Liver (tissue), 9 donors: ENCODE data around the gene KAZALD1. TPM values are rescaled to one million over a fixed set of nuclear protein-coding genes. Genes with fewer than 3 reads are reported as not detected.

Source experiments
- DNase-seq: peaks from one replicate; pipeline ENCODE4 v3.0.0-alpha.2; 2017; ENCODE audit warnings: low spot score
- H3K27ac ChIP-seq, 2 donors: one replicate each; pipeline ENCODE4 v1.7.0; 2013; ENCODE audit warnings: inconsistent platforms in 2 of 2, low read length in 2 of 2, control low read depth in 1 of 2, low read depth in 1 of 2, mild to moderate bottlenecking in 1 of 2
- H3K27me3 ChIP-seq, 4 donors: one replicate each; pipeline versions ENCODE4 v1.6.1 to v1.7.0; 2013; ENCODE audit warnings: low read length in 3 of 4, inconsistent platforms in 1 of 4, mild to moderate bottlenecking in 1 of 4, moderate library complexity in 1 of 4; ENCODE audit not compliant: control insufficient read depth in 4 of 4, insufficient read depth in 4 of 4
- H3K36me3 ChIP-seq, 4 donors: one replicate each; pipeline versions ENCODE4 v1.6.1 to v1.7.0; 2013; ENCODE audit warnings: low read length in 3 of 4, mild to moderate bottlenecking in 3 of 4, low read depth in 1 of 4, moderate library complexity in 1 of 4; ENCODE audit not compliant: control insufficient read depth in 4 of 4, insufficient read depth in 3 of 4
- H3K4me1 ChIP-seq, 4 donors: one replicate each; pipeline versions ENCODE4 v1.6.1 to v1.7.0; 2013; ENCODE audit warnings: low read length in 3 of 4, mild to moderate bottlenecking in 3 of 4, moderate library complexity in 1 of 4; ENCODE audit not compliant: control insufficient read depth in 4 of 4, insufficient read depth in 4 of 4
- H3K4me3 ChIP-seq, 3 donors: one replicate each; pipeline versions ENCODE4 v1.6.1 to v1.7.0; 2013; ENCODE audit warnings: low read length in 3 of 3, control low read depth in 1 of 3, low read depth in 1 of 3, mild to moderate bottlenecking in 1 of 3
- H3K9ac ChIP-seq, 2 donors: one replicate each; pipeline ENCODE4 v1.7.0; 2013; ENCODE audit warnings: low read length in 2 of 2, mild to moderate bottlenecking in 2 of 2, moderate library complexity in 2 of 2, control low read depth in 1 of 2, low read depth in 1 of 2
- H3K9me3 ChIP-seq, 4 donors: one replicate each; pipeline versions ENCODE4 v1.6.1 to v1.7.0; 2013; ENCODE audit warnings: low read length in 3 of 4; ENCODE audit not compliant: control insufficient read depth in 4 of 4
- ATF3 ChIP-seq: IDR thresholded peaks from 2 replicates; pipeline ENCODE4 v1.6.1; 2016; ENCODE audit warnings: antibody characterized with exemption
- CTCF ChIP-seq: fragments of 150-350 bp; IDR thresholded peaks from 2 replicates; pipeline ENCODE4 v1.5.1; 2017; ENCODE audit warnings: improper control_type of control experiment, low read depth, low read length; ENCODE audit not compliant: missing input control
- EGR1 ChIP-seq, 2 donors: IDR thresholded peaks; 2 replicates each; pipeline ENCODE4 v1.6.1; 2016 to 2018; ENCODE audit warnings: antibody characterized with exemption in 2 of 2, low read depth in 2 of 2
- FOXA1 ChIP-seq: IDR thresholded peaks from 2 replicates; pipeline ENCODE4 v1.6.1; 2016; ENCODE audit warnings: antibody characterized with exemption
- FOXA2 ChIP-seq: IDR thresholded peaks from 2 replicates; pipeline ENCODE4 v1.6.1; 2016; ENCODE audit warnings: antibody characterized with exemption
- GABPA ChIP-seq, 2 donors: IDR thresholded peaks in 1 of 2; conservative IDR thresholded peaks in 1 of 2; 2 replicates each; pipeline ENCODE4 v1.6.1; 2016; ENCODE audit warnings: antibody characterized with exemption in 2 of 2, mild to moderate bottlenecking in 1 of 2, moderate library complexity in 1 of 2
- HNF4A ChIP-seq, 2 donors: conservative IDR thresholded peaks; 2 replicates each; pipeline ENCODE4 v1.6.1; 2016; ENCODE audit warnings: antibody characterized with exemption in 2 of 2, mild to moderate bottlenecking in 2 of 2
- JUND ChIP-seq, 2 donors: IDR thresholded peaks; 2 replicates each; pipeline ENCODE4 v1.6.1; 2016; ENCODE audit warnings: antibody characterized with exemption in 2 of 2
- MAX ChIP-seq: IDR thresholded peaks from 2 replicates; pipeline ENCODE4 v1.6.1; 2016; ENCODE audit warnings: antibody characterized with exemption
- NR2F2 ChIP-seq: IDR thresholded peaks from 2 replicates; pipeline ENCODE4 v1.6.1; 2016; ENCODE audit warnings: antibody characterized with exemption
- RAD21 ChIP-seq, 2 donors: IDR thresholded peaks; 2 replicates each; pipeline ENCODE4 v1.6.1; 2016; ENCODE audit warnings: antibody characterized with exemption in 2 of 2, mild to moderate bottlenecking in 2 of 2
- REST ChIP-seq: IDR thresholded peaks from 2 replicates; pipeline ENCODE4 v1.6.1; 2016; ENCODE audit warnings: antibody characterized with exemption, mild to moderate bottlenecking
- SP1 ChIP-seq: IDR thresholded peaks from 2 replicates; pipeline ENCODE4 v1.6.1; 2018; ENCODE audit warnings: antibody characterized with exemption, mild to moderate bottlenecking
- TAF1 ChIP-seq: conservative IDR thresholded peaks from 2 replicates; pipeline ENCODE4 v1.6.1; 2016; ENCODE audit warnings: antibody characterized with exemption, mild to moderate bottlenecking
- YY1 ChIP-seq: IDR thresholded peaks from 2 replicates; pipeline ENCODE4 v1.6.1; 2016; ENCODE audit warnings: antibody characterized with exemption, mild to moderate bottlenecking
- WGBS: extraction: QIAGEN DNeasy Blood & Tissue Kit; methylation state at CpG from one replicate; pipeline ENCODE4 v1.1.7; 2013; 5-methylcytosine and 5-hydroxymethylcytosine counted together
- polyA plus RNA-seq, 2 donors: library from polyadenylated mRNA; stranded (reverse) in 1 of 2; unstranded in 1 of 2; fragments of 200-250 nt in 1 of 2; fragments of >200 nt in 1 of 2; fragmentation: Nextera tagmentation in 1 of 2; extraction: Ambion mirVana in 1 of 2; gene quantifications; one replicate each; pipeline versions ENCODE4 v1.2.1 to v1.2.3, GENCODE V29; 2013 to 2015
- total RNA-seq, 2 donors: library from RNA; depleted of rRNA; stranded (reverse); fragments of >200 nt; gene quantifications; one replicate each; pipeline ENCODE4 v1.2.3, GENCODE V29; 2014
- donor health status: healthy.
- donor health status: healthy.
- donor health status: healthy.
- donor health status: healthy.
- donor health status: healthy.

KAZALD1 gene
- total and polyA plus RNA-seq, 4 donors, result 0.21 to 1.2 (median 0.71) TPM

GRCh38 chr10:101015582-101015973 is 46.2 kb upstream of the KAZALD1 start:
- TF ChIP-seq SP1 (no peak), FOXA1 (no peak), CTCF (no peak)
- Histone ChIP-seq H3K4me1 (peaks cover 2 to 13% (median 3%) of the 10 kb centered on the region in 4 donors), H3K4me3 (no peak overlapping the region), H3K9ac (no peak overlapping the region), H3K9me3 (no peaks in the 10 kb centered on the region), H3K27ac (no peak overlapping the region), H3K36me3 (no peaks in the 10 kb centered on the region), H3K27me3 (peaks cover 0 to 2% (median under 1%) of the 10 kb centered on the region in 4 donors)
- DNase-seq, result no peak
- 88% methylated on average over 8 of the region's 8 CpGs for WGBS

GRCh38 chr10:101016814-101017213 is 45.0 kb upstream of the KAZALD1 start:
- TF ChIP-seq CTCF, result no peak
- no peak for TF ChIP-seq SP1
- no peak for TF ChIP-seq RAD21 (IDR thresholded peaks at IDR 0.05)
- TF ChIP-seq TAF1, result no peak
- no peak for TF ChIP-seq GABPA (IDR thresholded peaks at IDR 0.05 in 1 of 2, conservative IDR thresholded peaks at IDR 0.05 in 1 of 2)
- TF ChIP-seq REST, result no peak
- TF ChIP-seq NR2F2, result no peak
- TF ChIP-seq JUND (IDR thresholded peaks at IDR 0.05), result no peak
- no peak for TF ChIP-seq ATF3
- no peak for TF ChIP-seq FOXA1
- TF ChIP-seq YY1, result no peak
- no peak for TF ChIP-seq HNF4A (conservative IDR thresholded peaks at IDR 0.05)
- TF ChIP-seq EGR1 (IDR thresholded peaks at IDR 0.05; ENCODE audit: low read depth in 2 of 2), result no peak
- TF ChIP-seq FOXA2, result no peak
- no peak for TF ChIP-seq MAX
- Histone ChIP-seq H3K27me3 (peaks cover 0 to 2% (median under 1%) of the 10 kb centered on the region in 4 donors), H3K4me1 (peaks cover 2 to 13% (median 3%) of the 10 kb centered on the region in 4 donors), H3K4me3 (no peak overlapping the region), H3K9me3 (no peaks in the 10 kb centered on the region), H3K36me3 (no peaks in the 10 kb centered on the region), H3K9ac (no peak overlapping the region), H3K27ac (no peak overlapping the region)
- WGBS, result 84% methylated on average over 5 of the region's 5 CpGs
- DNase-seq, result no peak
